ENCODE results near the gene TENT4A.

TENT4A gene

GRCh38 chr5:6745706-6746222 lies 32.5 kb downstream of the TENT4A start:
- no peak overlapping the region for H3K27ac ChIP-seq
- H3K4me3 ChIP-seq, result no peak overlapping the region

DNA sequence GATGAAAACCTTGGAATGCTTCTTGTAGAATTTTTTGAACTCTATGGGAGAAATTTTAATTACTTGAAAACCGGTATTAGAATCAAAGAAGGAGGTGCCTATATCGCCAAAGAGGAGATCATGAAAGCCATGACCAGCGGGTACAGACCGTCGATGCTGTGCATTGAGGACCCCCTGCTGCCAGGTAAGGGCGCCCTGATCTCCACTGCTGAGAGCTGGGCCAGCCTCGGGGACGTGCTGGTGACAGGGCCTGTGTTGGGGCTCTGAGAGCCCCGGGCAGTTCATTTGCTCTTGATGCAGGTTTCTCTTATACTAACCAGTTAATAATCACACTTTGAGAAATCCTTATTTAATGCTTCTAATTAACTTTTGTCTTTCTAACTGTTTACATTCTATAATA lies 33.0 kb downstream of the TENT4A start:
- Histone ChIP-seq H3K27ac (no peak overlapping the region), H3K4me3 (no peak overlapping the region)

DNA sequence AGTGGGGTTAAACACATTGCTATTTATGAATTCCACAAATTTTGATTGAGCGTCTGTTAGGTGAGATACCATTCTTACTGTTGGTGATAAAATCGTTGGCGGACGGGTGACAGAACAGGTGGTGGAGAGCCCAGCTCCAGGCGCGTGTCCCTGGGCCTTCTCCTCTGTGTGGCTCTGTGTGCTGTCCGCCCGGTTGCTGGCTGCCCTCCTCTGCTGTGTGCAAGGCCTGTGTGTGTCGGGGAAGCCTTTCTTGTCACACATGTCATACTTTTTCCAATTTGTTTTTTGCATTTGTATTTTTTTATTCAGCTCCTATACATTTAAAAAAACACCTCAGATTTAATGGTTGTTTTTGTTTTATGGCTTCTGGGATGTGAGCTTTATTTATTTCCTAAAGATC lies 33.9 kb downstream of the TENT4A start:
- H3K27ac ChIP-seq, result no peak overlapping the region
- no peak overlapping the region for H3K4me3 ChIP-seq

DNA sequence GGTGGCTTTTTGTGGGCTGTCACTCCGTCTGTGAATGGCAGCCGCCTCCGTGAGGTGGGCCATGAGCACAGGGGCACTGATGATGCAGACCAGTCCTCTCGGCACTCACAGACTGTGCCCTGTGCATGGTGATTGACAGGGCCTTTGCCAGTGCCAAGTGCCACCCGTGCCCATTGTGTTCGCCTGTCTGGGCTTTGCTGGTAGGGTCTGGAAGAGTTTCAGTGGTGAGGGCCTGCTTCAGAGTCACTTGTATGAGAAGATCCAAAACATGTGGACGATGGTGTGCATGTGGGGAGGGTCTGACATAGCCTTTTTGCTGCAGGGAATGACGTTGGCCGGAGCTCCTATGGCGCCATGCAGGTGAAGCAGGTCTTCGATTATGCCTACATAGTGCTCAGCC lies 34.9 kb downstream of the TENT4A start:
- H3K27ac ChIP-seq, result no peak overlapping the region
- no peak overlapping the region for H3K4me3 ChIP-seq

GRCh38 chr5:6749026-6749716 lies 35.9 kb downstream of the TENT4A start:
- no peak overlapping the region for H3K4me3 ChIP-seq

DNA sequence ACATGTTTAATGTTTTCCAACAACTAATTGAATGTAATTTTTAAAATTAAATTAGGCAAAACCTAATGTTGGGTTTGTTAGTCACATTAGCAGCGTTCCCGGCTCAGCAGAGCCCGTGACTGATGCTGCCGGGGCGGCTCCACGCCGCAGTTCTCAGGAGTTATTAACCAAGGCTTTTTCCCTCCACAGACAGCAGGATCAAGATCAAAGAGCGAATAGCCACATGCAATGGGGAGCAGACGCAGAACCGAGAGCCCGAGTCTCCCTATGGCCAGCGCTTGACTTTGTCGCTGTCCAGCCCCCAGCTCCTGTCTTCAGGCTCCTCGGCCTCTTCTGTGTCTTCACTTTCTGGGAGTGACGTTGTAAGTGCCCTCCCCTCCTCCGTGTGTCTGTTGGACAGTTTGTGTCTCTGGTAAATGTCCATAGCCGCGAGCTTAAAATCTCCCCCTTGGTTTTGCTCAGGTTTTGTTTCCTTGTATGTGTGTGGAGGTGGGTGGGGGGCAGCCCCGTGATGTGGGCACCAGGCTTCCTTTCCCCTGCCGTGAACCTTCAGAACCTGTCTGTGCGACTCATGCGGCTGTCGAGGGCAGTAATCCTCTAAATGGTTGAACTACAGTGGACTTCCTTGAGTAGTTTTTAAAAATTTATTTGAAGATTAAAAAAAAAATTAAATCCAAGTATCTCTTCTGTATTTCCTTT lies 37.1 kb downstream of the TENT4A start:
- no peak overlapping the region for H3K4me3 ChIP-seq
- no peak overlapping the region for H3K27ac ChIP-seq

More at GRCh38 chr5:6749026-6749716, 35.9 kb downstream of the TENT4A start:
- no peak overlapping the region for H3K27ac ChIP-seq

- no peak overlapping the region for H3K27ac ChIP-seq
Measured at GRCh38 chr5:6750951-6751685, 37.9 kb downstream of the TENT4A start.

DNA sequence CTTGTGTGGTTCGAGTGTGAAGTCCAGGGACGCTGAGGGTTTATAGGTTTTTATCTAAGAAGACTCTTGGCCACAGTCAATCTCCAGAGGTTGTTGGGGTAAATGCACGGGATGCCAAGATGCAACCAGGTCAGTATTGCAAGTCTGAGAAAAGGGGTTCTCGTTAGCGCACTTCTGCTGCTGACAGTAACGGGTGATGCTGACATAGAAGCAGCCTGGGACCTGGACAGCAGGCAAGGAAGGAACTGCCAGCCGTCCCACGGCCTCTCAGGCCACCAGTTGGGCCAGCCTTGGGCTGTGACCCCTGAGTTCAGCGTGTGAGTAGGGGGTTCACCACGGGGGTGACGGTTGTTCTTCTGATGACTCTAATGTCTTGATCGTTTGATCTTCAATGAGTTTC lies 39.0 kb downstream of the TENT4A start:
- no peak overlapping the region for H3K27ac ChIP-seq
- no peak overlapping the region for H3K4me3 ChIP-seq

More at GRCh38 chr5:6750951-6751685, 37.9 kb downstream of the TENT4A start:
- H3K4me3 ChIP-seq, result no peak overlapping the region

DNA sequence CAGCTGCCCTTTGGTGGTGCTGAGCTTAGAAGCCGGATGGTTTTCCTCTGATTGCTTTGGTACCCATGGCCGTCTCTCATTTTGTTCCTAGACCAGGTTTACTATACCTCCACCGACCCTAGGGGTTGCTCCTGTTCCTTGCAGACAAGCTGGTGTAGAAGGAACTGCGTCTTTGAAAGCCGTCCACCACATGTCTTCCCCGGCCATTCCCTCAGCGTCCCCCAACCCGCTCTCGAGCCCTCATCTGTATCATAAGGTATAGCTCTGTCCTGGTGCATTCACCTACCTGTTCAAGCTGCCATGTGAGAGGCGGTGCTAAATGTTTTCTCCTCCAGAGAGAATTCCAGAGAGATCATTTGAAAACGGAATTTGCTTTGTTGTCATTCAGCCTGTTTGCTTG lies 39.5 kb downstream of the TENT4A start:
- no peak overlapping the region for H3K4me3 ChIP-seq
- no peak overlapping the region for H3K27ac ChIP-seq

GRCh38 chr5:6753851-6754250 lies 40.6 kb downstream of the TENT4A start:
- Histone ChIP-seq H3K4me3 (no peak overlapping the region), H3K27ac (no peak overlapping the region)

DNA sequence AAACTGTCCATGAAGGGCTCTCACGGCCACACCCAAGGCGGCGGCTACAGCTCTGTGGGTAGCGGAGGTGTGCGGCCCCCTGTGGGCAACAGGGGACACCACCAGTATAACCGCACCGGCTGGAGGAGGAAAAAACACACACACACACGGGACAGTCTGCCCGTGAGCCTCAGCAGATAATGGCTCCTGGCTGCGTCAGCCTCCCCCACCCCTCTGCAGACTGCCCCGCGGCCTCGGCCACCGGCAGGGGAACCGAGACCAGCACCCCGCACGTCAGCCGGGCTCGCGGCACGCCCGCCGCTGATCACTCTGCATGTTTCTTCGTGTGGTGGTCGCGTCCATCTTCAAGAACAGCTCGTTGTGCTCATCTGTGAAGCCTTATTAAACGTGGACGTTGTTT lies 41.5 kb downstream of the TENT4A start:
- H3K4me3 ChIP-seq, result no peak overlapping the region
- no peak overlapping the region for H3K27ac ChIP-seq

DNA sequence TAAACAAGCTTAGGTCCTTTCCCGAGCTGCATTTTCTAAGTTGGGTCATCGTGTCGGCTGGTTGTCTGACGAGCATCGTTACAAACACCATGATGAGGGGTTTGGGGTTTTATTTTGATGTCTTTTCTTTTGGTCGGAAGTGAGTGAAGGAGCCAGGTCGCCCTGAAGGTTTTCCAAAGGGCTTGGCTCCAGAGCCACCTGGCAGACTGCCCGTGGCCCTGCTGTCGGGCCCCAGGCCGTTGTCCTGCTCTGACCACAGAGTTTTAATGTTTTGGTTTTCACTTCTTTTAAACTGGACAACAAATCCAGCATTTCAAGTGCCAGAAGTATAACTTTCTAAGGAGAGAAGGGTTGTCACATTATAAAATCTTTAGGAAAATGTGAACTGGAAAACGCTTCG lies 42.3 kb downstream of the TENT4A start:
- no peak overlapping the region for H3K27ac ChIP-seq
- no peak overlapping the region for H3K4me3 ChIP-seq

- Histone ChIP-seq H3K4me3 (no peak overlapping the region), H3K27ac (no peak overlapping the region)
Measured at GRCh38 chr5:6755941-6756340, 42.7 kb downstream of the TENT4A start.

- Histone ChIP-seq H3K27ac (no peak overlapping the region), H3K4me3 (no peak overlapping the region)
Measured at GRCh38 chr5:6757414-6757969, 44.3 kb downstream of the TENT4A start.

- Histone ChIP-seq H3K27ac (no peak overlapping the region), H3K4me3 (no peak overlapping the region)
Measured at GRCh38 chr5:6758236-6758635, 45.0 kb downstream of the TENT4A start.

DNA sequence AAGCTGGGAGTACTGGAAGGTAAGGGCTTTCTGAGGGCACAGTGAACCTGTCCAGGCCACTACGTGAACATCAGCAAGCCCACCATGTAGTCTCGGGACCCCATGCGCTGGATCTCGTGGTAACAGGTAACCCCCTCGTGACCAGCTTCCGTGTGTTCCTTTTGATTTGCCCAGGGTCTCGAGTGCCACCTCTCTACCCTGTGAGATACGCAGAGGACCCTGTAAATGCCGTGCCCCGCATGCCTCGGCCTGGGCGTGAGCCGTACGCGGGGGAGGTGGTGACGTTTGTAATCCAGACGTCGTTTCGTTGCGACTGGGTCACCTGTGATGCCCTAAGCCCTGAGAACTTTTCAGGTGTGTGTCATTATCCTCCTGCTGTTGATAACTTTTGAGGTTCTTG lies 45.5 kb downstream of the TENT4A start:
- Histone ChIP-seq H3K4me3 (no peak overlapping the region), H3K27ac (no peak overlapping the region)

GRCh38 chr5:6759401-6759800 lies 46.2 kb downstream of the TENT4A start:
- H3K4me3 ChIP-seq, result no peak overlapping the region
- H3K27ac ChIP-seq, result no peak overlapping the region

GRCh38 chr5:6759983-6760382 lies 46.8 kb downstream of the TENT4A start:
- Histone ChIP-seq H3K4me3 (no peak overlapping the region), H3K27ac (no peak overlapping the region)

GRCh38 chr5:6760686-6761085 lies 47.5 kb downstream of the TENT4A start:
- Histone ChIP-seq H3K4me3 (no peak overlapping the region), H3K27ac (no peak overlapping the region)

DNA sequence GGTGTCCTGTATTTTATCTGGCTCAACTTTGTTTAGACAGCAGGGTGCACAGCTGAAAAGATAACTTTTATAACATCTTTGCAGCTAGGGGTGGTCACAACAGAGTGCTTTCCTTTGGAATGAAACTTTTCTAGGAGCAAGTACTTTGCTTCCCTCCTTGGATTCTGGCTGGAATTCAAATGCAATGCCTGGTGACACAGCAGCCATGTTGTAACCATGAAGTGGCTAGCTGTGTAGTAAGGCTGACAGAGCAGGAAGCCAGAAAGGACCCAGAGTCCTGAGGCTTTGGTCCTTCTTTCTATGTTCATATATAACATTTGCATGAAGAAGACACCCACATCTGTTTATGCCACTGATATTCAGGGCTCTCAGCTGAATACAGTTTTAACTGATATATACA lies 48.1 kb downstream of the TENT4A start:
- Histone ChIP-seq H3K4me3 (no peak overlapping the region), H3K27ac (no peak overlapping the region)

Data from skin epidermis (tissue), 12 donors.